M059J (cell line): ENCODE data around the gene TBC1D3H. TPM values are rescaled to one million over a fixed set of nuclear protein-coding genes. Genes with fewer than 3 reads are reported as not detected.
"Not testable (repeated sequence)": the region's sequence is repeated elsewhere in the genome, so short reads cannot be mapped to it uniquely, and the experiment has no call there.

ENCODE experiments used
- DNase-seq: peaks from one replicate; pipeline ENCODE4 v3.0.0-alpha.2; 2012; ENCODE audit warnings: low read depth
- total RNA-seq: library from RNA; depleted of rRNA; stranded (reverse); fragments of >200 nt; shearing (Covaris generic); gene quantifications from 2 replicates; pipeline ENCODE4 v1.2.3, GENCODE V29; 2014; rRNA removed

Gene TBC1D3H
- total RNA-seq: not detected in 2 replicates

DNA sequence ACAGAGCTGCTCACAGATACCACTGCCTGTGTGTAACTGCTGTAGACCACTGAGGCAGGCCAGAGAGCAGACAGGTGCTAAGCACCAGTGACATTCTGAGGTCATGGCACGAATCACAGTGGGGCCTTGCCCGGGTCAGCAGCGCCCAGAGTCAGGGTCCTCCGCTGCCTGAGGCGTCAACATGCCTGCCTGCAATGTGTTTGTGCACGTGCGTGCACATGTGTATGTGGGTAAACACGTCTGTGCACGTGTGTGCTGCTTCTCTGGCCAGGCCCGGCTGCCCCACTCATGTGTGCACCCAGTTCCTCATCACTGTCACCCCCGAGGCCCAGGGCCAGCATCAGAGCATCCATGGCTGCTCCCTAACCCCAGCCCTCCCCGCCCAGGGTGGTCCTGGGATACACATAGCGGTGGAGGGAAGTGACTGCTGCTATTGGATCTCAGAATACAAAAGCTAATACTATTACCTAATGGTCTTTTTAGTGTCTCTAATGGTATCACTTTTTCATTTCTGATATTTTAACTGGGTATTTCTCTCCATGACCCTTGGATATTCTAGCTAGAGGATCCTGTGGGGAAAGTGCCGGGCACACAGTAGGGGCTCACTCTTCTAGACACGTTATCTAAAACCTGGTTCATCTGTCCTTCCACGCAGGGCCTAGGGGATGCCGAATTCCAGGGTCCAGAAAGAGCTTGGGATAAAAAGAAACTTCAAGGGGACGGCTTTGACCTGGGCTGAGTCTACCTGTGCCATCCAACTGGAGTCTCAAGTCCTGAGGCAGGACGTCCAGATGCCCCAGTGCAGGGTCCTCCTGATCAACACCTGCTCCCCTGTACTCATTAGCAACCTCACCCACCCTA, at the start of gene TBC1D3H:
Gene TBC1D3H, minus strand, starts transcription at position 51 of the 861 bp plus-strand sequence. CDS start 1,540 bp downstream, outside the sequence.
- not testable (repeated sequence) for DNase-seq

DNA sequence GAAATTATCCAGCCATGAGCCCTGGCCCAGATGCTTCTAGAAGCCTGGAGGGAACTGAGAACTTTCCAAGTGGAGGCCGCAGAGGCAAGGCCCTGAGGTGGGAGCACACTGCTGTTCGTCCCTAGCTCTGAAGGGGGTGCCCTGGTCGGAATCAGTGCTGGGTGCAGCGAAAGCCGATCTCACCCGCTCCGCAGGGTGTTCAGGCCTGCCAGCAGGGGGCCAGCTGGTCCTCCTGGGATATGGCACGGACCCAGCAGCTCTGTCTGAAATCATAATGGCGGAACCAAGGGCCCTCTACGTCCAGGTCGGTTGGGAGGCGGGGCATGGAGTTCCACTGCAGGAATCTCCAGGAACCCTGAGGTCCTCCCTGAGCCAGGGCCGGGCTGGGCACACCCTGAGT, 40.7 kb upstream of the TBC1D3H start:
- DNase-seq: not testable (repeated sequence)

GRCh38 chr17:36415180-36415941, 27.1 kb upstream of the TBC1D3H start:
- DNase-seq: not testable (repeated sequence)

- not testable (repeated sequence) for DNase-seq
Observed at GRCh38 chr17:36390943-36391645, 2.9 kb upstream of the TBC1D3H start.

DNA sequence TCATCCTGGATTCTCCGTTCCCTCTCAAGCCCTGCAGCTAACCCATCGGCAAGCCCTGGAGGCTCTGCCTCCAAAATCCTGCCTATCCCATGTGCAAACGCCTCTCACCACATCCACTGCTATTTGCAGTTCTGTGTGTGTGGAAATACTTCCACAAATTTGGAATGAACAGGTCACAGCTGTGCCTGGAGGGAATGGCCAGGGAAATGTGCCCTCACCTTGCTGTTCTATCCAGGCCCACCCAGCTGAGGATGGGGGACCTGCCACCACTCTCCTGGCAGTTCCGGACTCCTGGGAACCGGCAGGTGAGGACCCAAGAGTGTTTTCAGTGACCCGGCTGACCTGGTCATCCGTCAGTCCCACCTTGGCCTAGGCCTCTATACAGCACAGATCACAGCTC, 12.3 kb downstream of the TBC1D3H start:
- DNase-seq: not testable (repeated sequence)

DNA sequence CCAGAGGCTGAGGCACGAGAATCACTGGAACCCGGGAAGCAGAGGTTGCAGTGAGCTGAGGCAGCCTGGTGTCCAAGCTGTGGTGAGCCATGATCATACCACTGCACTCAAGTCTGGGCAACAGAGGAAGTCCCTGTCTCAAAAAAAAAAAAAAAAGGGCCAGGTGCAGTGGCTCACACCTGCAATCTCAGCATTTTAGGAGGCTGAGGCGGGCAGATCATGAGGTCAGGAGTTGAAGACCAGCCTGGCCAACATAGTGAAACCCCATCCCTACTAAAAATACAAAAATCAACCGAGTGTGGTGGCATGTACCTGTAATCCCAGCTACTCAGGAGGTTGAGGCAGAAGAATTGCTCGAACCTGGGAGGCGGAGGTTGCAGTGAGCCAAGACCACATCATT, 25.7 kb downstream of the TBC1D3H start:
- DNase-seq: not testable (repeated sequence)

Other genes with a start within 250 kb of the TBC1D3H start
- not detected in 2 replicates for gene TBC1D3B, start 211.8 kb downstream of the TBC1D3H start, total RNA-seq
- gene CCL3L1, start 191.7 kb downstream of the TBC1D3H start, total RNA-seq: not detected in 2 replicates
- not detected in 2 replicates for gene CCL4L2, start 177.4 kb downstream of the TBC1D3H start, total RNA-seq
- gene TBC1D3I, start 123.9 kb downstream of the TBC1D3H start, total RNA-seq: 1.0 TPM in 1 of 2 replicates, not detected in the other
- not detected in 2 replicates for gene TBC1D3G, start 64.6 kb downstream of the TBC1D3H start, total RNA-seq
- 57.2 and 59.0 TPM in 2 replicates for gene ZNHIT3, start 98.2 kb upstream of the TBC1D3H start, total RNA-seq
- gene MYO19, start 146.4 kb upstream of the TBC1D3H start, total RNA-seq: 47.0 and 57.9 TPM in 2 replicates
- gene PIGW, start 146.6 kb upstream of the TBC1D3H start, total RNA-seq: 8.3 and 10.8 TPM in 2 replicates
- gene GGNBP2, start 156.5 kb upstream of the TBC1D3H start, total RNA-seq: 48.5 and 58.9 TPM in 2 replicates
- 15.4 and 20.2 TPM in 2 replicates for gene DHRS11, start 203.4 kb upstream of the TBC1D3H start, total RNA-seq
- gene MRM1, start 213.1 kb upstream of the TBC1D3H start, total RNA-seq: 5.5 and 8.0 TPM in 2 replicates